ENCODE results near the gene KIAA1614. TPM values are rescaled to one million over a fixed set of nuclear protein-coding genes. Genes with fewer than 3 reads are reported as not detected.

Gene KIAA1614, protein sequence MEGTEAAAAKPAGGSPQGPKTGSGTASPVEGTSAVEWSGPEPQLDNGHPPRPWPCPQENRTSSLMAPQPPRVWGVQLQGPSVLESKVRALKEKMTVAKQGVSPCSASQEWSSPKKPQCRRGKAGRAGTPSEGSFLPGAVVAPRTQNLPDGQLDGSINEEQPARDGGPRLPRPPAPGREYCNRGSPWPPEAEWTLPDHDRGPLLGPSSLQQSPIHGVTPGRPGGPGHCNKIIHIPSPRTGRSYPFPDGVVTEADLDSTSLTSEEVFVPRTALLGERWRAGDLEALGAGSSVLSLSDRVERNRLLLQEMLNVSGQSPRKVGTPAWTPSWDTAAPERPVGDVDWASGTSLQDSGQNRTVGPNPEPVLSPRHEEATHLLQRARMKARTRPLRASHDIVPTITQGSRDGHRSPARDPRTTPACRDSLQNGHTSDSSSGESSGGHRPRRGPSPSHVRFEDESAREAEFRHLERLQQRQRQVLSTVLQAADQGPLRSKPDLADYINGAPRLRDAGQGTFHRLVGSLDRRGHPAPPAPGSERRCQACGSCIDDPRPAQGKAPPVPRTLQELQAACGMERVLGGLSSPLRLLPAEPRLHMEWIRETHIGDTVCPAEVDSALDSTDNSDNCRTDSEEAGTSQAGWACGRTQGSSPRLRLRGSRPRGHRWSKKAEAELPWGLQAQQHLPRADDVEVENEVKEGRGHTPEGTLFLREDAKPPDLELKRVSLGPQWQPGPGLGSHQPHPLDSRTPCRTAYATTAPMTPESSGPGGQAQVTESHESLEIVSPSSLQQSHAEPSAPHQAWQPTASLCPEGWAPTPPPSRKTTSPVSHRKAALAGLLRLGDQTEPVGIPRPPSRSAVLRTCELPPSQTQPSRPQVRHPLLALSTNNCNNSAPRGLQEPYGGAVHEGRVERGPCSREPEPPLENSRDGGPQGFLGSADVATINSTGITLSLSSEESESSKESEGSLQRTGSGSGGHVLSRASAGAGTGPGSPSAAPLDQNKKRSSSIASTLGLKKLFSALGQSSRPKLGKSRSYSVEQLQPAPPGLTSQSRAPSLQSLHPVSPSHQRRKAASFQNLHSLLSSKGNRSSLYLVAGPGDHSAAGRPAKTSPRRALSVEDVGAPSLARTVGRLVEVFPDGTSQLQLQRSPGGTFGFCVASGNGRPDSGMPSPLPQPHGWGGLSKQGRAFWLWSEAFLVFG
- not detected in 2 replicates for total RNA-seq (2014; rRNA removed; shearing (Covaris generic))

DNA sequence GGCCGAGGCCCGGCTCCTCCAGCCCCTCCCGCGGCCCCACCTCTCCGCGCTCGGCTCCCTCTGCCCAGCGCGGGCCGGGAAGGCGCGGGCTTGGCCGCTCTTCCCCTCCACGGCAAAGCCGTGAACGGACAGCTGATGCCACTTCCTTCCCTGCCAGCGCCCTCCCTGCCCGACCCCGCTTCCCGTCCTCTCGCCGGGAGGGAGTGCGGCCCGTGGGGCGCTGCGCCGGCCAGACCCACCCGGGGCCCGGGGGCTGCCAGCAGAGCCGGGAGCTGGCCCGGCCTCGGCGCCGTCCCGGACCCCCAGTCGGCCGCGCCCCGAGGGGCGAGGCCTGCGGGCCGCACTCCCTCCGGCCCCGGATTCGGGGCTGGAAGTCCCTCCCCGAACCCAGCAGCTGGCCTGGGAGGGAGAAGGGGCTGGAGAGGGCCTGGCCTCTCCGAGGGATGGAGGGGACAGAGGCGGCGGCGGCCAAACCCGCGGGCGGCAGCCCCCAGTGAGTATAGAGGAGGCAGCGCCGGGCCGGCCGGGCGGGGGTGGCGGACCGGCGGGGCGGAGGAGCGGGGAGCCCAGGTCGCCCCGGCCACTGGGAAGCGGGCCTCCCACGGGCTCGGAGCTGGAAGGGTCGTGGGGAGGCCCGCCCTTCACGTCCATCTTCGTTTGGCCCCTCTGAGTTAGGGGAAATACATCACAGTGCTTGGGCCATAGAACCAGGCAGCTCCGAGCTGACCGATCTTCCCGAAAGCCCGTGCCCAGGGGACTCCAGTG is at the start of gene KIAA1614:
KIAA1614 (plus strand) TSS at position 97 of the 765 bp plus-strand sequence; CDS start at position 444, 347 bp downstream.
- DNase-seq (ENCODE audit: low spot score): no peak

DNA sequence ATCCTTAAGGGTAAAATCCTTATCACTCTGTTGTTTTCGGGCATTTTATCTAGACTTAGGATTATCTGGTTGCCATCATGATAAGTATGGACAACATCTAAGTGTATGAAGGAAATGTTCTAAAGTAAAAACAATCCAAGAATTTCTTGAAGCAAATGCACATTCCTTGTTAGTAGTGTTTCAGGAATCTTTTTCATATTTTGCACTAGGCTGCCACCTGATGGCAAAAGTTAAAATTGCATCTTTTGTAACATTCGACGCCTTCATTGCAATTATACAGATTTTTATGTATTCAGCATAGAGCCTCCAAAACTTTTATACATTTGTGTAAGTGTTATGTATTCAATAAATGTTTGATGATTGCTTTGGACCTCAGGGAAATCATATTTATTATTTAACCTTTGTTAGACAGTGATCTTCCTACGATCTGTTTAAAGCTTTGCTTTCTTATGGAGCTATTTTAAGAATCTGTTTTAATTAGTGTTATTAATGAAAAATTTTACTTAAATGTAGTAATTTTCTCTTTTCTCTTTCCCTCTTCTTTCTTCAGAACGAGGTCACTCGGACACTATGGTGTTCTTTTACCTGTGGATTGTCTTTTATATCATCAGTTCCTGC is 49.4 kb upstream of the KIAA1614 start:
- peak; percentile 30 for DNase-seq (ENCODE audit: low spot score)

DNA sequence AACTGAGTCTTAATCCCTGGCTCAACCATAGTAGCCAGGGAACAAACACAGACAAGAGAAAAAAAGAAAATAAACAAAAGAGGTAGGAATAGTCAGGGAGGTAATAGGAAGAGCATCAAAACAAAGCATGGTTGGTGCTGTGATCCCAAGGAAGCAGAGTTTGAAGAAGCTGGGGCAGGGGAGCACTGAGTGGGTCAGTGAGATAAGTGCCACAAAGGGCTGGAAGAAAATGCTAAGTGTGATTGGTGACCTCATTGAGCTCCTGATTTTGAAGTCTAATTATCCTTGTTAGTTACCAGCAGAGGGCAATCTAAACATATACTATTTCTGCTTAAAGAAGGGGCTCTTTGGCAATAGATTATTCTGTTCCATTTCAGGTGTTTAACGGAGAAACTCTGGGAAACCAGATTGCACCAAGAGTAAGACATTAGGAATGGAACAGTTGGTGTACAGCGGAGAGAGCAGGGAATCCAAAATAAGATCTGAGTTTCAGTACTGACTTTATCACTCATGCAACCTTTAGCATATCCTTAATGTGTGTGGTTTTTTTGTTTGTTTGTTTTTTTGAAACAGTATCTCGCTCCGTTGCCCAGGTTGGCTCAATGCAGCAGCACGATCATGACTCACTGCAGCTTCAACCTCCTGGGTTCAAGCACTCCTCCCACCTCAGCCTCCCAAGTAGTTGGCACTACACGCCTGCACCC is 30.7 kb upstream of the KIAA1614 start:
- DNase-seq (ENCODE audit: low spot score): peak; percentile 62

DNA sequence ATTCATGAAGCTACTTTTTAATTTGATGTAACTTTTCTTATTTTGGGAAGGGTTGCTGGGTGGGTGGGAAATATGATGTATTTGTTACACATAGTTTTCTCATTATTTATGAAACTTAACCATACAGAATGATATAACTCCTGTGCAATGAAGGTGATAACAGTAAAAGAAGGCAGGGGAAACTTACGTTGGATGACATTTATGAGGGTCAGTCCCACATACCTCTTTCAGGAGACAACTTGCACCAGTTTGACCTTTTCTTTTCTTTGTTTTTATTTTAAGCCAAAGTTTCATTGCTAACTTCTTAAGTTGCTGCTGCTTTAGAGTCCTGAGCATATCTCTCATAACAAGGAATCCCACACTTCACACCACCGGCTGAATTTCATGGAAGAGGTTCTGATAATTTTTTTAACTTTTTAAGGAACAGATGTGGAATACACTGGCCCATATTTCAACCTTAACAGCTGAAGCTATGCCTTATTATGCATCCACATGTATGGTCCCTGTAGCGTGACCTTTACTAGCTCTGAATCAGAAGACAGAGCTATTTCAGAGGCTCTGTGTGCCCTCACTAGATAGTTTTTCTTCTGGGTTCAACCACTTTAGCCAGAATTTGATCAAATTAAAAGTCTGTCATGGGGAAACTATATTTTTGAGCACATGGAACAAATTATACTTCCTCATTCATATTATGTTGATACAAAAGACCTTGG is 28.0 kb upstream of the KIAA1614 start:
- DNase-seq (ENCODE audit: low spot score): no peak

DNA sequence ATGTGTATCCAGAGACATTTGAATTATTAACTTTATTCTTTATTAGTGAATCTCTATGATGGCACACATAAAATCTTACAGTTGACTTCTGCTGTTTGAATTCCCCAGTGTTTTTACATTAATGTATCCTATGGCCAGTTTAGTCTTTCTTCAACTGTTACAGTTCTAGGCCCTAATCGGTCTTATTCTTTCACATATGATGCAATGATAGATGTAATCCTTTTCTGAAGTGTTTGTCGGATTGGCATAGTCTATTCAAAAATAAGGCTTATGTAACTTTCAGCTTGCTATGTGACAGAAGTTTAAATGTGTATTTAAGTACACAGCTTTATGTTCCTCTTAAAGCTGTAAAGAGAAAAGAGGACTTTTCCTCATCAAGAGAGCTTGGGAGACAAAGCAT is 26.4 kb upstream of the KIAA1614 start:
- DNase-seq (ENCODE audit: low spot score): no peak

DNA sequence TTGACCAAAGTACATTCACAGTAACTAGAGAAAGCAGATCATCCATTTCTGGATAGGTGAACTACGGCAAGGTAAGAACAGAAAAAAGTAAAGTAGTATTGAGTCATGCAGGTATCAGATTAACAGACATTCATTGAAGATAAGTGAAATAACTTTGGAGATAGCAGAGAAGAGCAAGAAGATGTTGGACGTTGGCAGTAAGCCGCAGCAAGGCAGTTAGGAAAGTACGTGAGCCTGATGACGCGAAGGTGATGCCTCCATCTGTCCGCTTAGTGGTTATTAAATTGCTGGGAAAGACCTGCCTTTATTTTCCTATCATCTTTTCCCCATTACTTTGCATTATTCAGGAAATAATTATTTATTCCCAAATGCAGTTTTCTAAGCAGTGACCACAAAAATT is 24.9 kb upstream of the KIAA1614 start:
- no peak for DNase-seq (ENCODE audit: low spot score)

DNA sequence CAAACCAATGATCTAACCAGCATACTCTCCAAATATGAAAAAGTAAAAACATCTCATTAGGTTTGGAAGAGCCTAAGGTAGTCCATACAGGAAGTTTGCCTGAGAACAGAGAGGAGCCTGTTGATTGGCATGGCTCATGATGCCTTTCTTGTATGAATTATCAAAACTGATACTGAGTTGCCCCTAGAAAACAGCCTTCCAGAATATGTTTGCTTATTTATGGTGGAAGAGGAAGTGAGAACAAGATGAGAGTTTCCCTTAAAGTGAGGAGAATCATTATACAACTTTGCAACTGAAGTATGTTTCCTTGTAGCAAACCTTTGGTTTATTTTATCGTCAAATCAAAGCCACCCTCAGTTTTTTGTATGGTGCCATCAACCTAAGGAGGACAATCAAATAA is 23.8 kb upstream of the KIAA1614 start:
- DNase-seq (ENCODE audit: low spot score): no peak

DNA sequence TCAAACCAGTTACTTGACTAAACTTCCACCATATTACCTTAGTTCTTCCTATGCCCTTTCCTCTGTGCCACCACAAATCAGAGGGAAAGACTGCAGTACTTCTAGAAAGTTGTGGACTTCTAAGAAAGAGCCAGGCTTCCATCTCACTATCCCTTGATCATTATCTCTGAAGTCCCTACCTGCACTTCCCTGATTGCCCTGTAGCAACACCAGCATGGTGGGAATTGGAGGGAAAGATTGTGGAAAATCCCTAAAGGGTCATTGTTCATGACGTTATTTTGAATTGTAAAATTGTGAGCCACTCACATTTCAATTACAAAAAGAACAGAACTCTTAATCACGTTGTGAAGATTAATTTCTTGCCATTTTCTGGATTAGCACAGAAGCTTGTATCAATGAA is 23.4 kb upstream of the KIAA1614 start:
- no peak for DNase-seq (ENCODE audit: low spot score)

DNA sequence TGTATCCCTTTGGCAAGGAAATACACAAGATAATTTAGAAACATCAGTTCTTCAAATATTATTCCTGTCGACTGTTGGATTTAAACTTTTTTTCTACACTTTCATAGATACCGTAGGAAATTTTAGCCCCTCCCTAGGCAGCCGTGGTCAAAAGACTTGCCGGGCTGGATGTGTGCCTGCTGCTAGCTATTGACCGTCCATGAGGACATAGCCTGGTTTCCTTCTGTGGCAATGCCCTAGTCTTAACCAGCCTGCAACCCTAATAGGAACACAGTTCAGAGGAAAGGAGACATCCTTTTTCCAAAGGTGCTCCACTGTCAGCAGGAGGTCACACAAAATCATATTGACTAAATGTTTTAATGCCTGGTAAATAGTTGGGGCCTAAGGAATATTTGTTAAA is 20.4 kb upstream of the KIAA1614 start:
- no peak for DNase-seq (ENCODE audit: low spot score)

DNA sequence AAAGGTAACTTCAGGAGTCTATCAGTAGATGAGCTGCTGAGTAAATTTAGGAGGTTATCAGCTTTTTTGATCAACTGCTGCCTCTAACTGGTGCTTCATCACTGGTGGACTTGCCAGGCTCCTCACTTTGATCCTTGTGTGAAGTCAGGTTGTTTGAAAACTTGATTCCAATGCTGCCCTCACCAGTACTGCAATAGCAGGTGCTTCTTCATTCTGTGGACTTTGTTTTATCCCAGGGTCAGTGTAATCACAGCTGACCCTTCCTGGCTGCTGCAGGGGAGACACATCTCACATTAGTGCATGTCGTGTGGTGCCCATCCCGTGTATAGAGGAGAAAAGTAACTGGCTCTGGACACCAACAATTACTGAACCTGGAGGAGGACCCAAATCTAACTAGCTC is 20.0 kb upstream of the KIAA1614 start:
- DNase-seq (ENCODE audit: low spot score): no peak

DNA sequence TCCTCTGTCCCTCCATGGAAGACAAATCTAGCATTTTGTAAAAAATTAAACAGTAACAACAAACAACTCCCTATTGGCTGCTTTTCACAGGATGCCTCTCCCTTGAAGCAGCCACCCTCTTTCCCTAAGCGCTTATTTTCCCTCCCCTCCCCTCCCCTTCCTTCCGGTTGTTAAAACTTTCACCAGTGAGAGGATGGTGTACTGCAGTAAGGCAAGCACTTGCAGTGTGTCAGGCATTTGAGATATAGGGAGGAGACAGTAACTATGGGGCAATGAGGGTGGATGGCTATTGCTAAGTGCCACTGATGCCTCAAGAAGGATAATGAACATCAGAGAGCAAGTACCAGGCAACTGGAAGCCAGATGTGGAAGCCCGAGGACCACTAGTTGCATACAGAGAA is 19.1 kb upstream of the KIAA1614 start:
- DNase-seq (ENCODE audit: low spot score): no peak

DNA sequence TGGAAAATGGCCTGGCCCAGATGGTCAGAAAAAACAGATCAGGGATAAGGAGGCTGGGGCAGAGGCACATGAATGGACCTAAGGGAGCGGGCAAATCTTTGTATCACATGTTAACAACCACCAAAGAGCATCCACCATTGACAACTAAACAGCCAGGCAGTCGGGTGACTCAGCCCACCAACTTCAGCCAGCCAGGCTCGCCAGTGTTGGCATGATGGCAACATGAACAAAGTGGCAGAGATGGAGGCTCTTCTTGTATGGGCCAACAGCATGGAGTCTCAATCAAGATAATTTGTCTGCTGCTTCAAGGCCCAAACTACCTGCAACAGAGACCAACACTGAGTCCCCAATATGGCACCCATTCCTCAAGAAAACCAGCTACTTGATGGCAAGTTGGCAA is 16.5 kb upstream of the KIAA1614 start:
- no peak for DNase-seq (ENCODE audit: low spot score)

DNA sequence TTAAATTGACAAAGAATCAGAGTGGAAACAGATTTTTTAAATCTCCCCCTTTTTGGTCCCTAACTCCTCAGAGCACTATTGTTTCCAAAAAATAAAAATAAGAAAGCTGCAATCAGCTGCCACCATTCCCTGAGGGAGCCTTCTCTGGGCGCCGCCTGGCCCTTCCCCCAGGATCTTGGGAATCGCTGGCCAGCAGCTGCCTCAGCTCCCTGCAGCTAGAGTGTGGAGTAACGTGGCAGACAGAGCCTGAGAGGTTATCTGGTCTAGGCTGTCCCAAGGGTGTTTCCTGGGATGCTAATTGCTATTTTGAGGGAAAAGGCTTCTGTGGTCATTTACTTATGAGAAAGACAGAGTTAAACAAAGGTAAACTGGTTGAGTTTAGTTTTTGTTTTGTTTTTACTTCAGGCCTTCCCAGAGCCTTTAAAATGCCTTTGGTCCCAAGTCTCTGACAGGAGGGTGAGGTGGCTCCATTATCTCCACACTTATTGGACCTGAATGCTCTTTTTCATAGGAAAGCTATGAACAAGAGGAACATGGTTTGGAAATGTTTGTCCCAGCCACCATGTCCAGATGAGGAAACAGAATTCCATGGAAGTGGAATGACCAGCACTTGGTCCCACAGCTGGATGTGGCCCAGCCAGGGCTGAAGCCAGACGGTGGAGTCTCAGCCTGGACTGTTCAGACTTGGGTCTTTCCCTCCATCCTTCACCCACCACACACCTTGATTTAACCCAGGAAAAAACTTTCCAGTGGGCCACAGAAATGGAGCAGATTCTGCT is 14.1 kb upstream of the KIAA1614 start:
- DNase-seq (ENCODE audit: low spot score): no peak

DNA sequence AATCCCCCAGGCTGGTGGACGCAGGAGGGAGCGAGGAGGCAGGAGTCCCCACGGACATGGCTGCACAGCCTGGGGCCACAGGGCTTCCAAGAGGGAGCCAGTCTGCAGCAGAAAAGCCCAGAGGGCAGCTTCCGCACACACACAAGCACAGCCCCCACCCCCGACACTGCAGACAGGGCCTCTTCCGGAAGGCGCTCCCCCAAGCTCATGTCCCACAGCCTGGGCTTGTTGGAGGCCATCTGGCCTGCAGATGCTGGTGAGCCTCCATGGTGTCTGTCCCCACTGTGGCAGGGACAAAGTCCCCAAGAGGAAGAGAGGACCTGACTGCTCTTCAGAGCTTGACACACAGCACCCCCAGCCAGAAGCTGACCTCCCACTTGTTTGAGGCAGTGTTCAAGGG is 13.4 kb upstream of the KIAA1614 start:
- no peak for DNase-seq (ENCODE audit: low spot score)

DNA sequence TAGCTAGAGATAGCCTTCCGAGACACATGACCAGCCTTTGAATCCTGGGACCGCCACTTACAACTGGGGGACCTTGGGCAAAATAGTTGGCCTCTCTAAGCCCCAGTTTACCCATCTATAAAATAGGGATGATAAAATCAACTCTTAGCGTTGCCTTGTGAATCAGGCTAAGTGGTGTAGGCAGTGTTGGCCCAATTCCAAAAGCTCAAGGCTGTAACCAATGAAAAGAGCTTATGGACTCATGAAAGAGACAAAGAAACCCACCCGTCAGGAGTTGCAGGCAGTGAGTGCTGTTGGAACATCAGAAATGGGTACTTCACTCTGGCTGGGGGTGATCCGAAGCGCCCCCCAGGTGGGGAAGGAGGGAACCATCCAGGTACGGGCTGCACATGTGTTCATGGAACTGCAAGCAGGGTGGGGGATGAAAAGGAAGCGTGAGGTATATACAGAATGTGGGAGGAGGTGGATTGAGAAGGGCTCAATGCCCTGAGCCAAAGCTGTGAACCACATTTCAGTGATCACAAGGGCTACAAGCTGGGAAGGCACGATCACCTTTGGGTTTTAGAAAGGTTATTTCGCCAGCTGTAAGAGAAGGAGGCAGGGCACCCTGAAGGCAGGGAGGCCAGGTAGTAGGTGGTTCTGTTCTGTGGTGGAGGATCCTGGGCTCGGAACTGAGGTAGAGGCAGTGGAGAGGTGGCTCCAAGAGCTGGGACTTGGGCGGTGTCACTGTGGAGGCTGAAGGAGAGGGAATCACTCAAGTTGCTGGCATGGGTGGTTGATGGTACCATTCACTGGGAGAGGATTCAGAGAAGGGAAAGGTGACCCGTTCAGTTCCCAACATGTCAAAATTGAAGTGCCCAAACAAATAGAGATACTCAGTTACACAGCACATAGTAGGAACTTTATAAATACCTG is 11.4 kb upstream of the KIAA1614 start:
- DNase-seq (ENCODE audit: low spot score): no peak

DNA sequence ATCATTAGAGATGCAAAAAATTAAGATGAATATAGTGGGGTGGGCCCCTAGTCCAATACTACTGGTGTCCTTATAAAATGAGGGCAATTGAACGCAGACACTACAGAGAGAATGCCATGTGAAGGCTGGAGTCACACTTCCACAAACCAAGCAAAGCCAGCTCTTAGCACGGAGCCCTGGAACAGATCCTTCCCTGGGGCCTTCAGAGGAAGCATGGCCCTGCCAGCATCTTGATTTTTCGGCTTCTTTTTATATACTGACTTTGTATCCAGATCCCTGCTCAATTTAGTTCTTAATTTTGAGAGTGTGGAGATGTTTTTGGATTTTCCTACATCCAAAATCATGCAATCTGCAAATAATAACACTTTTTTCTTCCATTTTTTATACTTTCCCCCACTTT is 10.2 kb upstream of the KIAA1614 start:
- no peak for DNase-seq (ENCODE audit: low spot score)

DNA sequence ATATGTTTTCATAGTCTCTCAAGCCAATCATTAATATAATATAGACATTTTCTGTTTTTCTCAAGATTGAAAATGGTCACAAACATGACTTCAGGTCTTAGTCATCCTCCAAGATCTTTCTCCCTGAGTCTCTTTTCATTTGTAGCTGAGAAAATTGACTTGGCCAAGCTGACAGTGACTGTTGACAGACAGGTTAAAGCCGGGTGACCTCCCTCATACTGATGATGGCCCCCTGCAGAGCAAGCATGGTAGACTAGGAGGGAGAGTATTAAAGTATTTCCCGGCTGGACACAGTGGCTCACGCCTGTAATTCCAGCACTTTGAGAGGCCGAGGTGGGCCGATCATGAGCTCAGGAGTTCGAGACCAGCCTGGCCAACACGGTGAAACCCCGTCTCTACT is 6.8 kb upstream of the KIAA1614 start:
- DNase-seq (ENCODE audit: low spot score): no peak

DNA sequence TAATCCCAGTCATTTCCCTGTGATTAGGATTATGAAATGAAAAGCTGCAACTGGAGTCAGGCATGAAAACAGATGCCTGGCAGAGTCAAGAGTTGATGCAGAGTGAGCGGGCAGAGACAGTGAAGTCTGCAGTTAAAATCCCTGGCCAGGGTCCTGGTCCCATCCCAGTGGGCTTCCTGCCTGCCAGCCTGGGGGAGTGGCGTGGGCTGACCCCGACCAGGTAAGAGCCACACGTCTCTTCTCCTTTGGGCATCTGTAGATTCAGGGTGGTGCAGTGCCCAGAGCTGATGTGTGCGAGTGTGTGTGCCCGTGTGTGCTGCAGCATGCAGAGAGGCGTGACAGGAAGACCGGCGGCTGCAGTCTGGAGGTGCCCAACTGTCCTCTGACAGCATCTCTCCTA is 6.2 kb upstream of the KIAA1614 start:
- no peak for DNase-seq (ENCODE audit: low spot score)

Measured in H4 (cell line).